Fibroblast of skin of scalp (primary cell): ENCODE measurements around the gene BMPR1B. TPM values are rescaled to one million over a fixed set of nuclear protein-coding genes. Genes with fewer than 3 reads are reported as not detected.

ENCODE experiments used
- DNase-seq: peaks from one replicate; pipeline ENCODE4 v3.0.0-alpha.2; 2013
- polyA plus RNA-seq, 2 experiments: library from polyadenylated mRNA; unstranded; fragments of 120-200 nt; gene quantifications; one replicate each; pipeline ENCODE4 v1.2.1, GENCODE V29; 2013; ENCODE audit not compliant: insufficient read length in 2 of 2

BMPR1B gene
- 1.1 TPM for polyA plus RNA-seq (2013, experiment 1 of 2; ENCODE audit: insufficient read length)
- 1.00 TPM for polyA plus RNA-seq (2013, experiment 2 of 2; ENCODE audit: insufficient read length)

GRCh38 chr4:94757192-94758140, at the start of gene BMPR1B:
BMPR1B (plus strand) TSS chr4:94757955; CDS start chr4:95104425, 346,470 bp downstream.
- peak; percentile 85 for DNase-seq

- DNase-seq = peak; percentile 17
Measured at GRCh38 chr4:94711635-94712034, 46.1 kb upstream of the BMPR1B start.

DNA sequence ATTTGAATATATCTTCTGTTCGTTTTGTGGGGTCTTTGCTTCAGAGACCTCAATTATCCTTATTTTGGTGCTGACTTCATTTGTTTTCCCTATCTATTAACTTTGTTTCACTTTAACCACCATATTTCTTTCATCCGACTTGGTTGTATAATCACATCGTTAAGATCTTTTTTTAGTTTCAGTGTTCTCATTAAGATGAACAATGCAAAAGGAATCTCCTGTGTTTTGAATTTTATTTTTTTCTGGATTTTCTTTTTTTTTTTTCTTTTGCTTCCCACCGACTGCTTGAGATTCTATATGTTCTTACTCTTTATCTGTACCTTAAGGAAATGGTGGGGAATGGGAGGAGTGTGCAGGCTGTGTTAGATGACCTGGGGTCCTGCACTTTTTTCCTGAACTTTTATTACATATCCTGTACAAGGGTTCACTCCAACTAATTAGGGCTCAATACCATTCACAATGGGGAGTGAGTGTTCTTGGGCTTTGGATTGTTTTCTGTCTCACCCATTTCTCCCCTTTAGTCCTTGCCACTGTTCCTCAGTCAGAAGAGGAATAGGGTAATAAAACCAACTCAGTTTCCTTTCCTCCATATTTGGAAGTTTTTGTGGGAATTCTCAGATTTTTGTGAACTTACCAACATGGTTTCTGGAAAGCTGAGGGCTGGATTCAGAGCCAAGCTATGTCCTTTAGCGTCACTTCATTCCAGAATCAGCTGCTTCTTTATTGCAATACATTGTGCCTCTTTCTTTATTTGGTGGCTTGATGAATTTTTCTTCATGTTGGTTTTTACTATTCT, 43.2 kb upstream of the BMPR1B start:
- DNase-seq = peak; percentile 85

DNA sequence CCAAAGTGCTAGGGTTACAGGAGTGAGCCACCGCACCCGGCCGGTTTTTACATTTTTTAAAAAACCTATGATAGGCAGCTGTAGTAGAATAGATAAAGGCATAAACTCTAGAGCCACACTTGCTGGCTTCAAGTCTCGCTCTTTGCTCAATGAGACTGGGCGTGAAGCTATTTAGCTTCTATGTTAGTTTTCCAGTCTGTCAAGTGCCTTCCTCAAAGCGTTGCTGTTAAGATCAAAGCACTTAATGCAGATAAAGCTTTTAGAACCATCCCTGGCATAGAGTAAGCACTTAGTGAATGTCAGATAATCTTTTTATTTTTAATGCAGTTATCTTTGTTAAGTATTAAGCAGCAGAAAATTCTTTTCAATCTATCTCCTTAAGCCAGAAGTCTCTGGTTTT, 42.0 kb upstream of the BMPR1B start:
- DNase-seq = no peak

DNA sequence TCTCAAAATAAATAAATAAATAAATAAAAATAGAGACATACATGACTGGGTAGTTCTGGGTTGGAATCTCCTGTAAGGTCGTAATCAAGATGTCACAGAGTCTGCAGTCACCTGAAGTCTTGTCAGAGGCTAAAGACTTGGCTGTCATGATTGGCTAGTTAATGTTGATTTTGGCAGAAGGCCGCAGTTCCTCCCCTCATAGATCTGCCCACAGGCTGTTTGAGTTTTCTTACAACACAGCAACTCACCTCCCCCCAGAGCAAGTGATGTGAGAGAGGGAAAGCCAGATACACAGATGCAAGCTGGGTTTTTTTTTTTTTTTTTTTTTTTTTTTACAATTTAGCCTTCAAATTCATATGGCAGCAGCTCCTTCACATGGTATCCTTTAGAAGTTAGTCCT, 36.4 kb upstream of the BMPR1B start:
- no peak for DNase-seq

DNA sequence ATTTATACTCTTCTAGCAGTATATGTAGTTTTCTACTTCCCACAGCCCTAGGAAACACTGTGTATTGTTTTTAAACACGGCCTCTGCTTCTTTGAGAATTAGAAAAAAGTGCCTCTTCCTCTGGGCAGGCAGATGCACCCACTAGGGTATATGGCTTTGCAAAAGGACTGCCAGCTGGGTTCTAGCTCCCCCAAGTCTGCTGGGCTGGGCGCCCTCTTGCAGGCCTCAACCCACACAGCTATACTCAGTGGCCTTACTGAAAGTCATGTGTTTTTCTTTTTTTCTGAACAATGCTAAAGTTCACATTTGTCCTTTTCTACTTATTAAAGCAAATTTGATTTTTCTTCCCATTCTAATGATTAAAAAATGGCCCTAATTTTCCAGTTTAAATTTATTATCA, 35.5 kb upstream of the BMPR1B start:
- no peak for DNase-seq

DNA sequence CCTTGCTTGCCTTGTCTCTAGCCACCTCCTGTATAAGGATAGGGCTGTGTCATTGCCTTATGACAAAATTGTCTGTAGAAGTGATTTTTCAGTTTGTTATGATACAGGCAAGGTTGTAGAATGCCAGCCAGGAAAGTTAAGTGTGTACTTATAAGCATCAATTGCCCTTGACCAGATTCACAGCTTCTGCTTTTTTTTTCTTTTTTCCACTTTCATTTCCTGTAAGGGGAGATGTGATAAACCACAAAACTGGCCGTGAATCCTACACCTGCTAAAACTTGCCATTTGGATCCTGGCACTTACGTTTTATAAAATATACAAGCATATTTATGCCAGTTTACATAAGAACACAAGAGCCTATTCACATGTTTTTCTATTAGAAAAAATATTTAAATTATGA, 35.0 kb upstream of the BMPR1B start:
- DNase-seq = no peak

GRCh38 chr4:94724016-94724790, 33.6 kb upstream of the BMPR1B start:
- no peak for DNase-seq

- DNase-seq = no peak
Measured at GRCh38 chr4:94726524-94727123, 31.1 kb upstream of the BMPR1B start.

- DNase-seq = no peak
Measured at GRCh38 chr4:94728056-94728766, 29.5 kb upstream of the BMPR1B start.

- DNase-seq = no peak
Measured at GRCh38 chr4:94732358-94732698, 25.4 kb upstream of the BMPR1B start.

GRCh38 chr4:94739741-94740140, 18.0 kb upstream of the BMPR1B start:
- DNase-seq = no peak

DNA sequence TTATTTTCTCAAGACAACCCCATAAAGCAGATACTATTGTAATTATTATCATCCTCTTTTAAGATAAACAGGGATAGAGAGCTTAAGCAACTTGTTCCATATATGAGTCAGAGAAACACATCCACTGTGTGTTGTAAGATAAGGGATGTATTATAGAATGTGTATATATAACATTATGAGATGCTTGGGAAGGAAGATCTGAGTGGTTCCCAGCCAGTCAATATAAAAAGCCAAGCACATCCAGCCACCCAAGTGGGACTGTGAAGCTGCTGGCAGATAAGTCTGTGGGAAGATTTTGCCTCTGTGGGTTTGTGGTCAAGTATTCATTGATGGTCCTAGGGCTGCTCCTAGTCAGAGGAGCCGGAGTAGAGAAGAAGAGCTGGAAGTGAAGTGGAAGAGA, 16.5 kb upstream of the BMPR1B start:
- DNase-seq = peak; percentile 17

DNA sequence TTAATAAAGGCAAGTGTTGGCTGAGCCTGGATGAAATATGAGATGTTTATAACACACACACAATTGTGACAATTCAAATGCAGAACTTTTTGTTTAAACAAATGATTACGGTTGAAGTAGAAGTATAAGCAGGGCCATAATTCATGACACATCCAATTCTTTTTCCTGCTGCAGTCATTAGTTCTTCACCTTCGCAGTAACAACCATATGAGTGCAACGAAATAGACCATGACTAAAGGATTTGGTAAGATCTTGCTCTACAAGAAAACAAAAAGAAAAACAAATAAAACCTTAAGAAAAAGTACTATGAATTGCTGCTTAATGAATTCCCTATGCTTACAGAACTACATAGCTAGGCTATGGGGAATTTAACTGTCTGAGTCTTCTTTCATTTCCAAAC, 13.9 kb upstream of the BMPR1B start:
- DNase-seq = no peak

- DNase-seq = no peak
Measured at GRCh38 chr4:94744850-94745249, 12.9 kb upstream of the BMPR1B start.

DNA sequence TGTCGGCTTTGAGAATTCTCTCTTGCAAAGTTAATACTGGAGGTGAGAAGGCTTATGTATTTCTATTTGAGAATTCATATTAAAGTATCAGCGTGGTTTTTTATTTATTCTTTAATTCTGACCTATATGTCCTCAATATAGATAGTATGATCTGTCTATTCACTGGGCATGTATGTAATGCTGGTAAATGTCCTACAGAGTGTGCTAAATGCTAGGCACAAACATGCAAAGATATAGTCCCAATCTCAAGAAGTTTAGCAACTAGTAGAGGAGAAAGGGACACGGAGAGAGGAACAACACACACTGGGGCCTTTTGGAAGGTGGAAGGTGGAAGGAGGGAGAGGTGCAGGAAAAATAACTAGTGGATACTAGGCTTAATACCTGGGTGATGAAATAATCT, 11.0 kb upstream of the BMPR1B start:
- no peak for DNase-seq

GRCh38 chr4:94758141-94758699, 465 bp downstream of the BMPR1B start:
- peak; percentile 47 for DNase-seq

- no peak for DNase-seq
Measured at GRCh38 chr4:94758700-94759399, 1.1 kb downstream of the BMPR1B start.

GRCh38 chr4:94759767-94760211, 2.0 kb downstream of the BMPR1B start:
- DNase-seq = no peak

GRCh38 chr4:94762326-94762725, 4.6 kb downstream of the BMPR1B start:
- DNase-seq = no peak

DNA sequence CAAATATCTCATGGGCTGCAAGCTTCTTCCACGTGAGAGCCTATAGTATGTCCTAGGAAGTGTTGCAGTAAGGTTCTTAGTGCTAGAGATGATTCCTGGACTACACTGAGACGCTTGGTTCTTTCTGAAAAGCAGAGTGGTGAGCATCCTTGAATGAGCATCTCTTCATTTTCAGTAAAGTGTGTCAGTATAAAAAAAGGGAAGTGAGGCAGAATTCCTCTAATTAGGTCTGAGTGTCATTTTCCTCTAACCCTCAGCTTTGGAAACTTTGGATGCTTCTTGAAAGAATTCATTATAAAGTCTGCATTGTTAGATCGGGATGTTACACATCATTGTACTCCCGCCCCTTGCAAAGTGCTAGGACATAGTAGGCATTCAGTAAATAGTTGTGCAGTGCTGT, 5.2 kb downstream of the BMPR1B start:
- no peak for DNase-seq
